SH-SY5Y (cell line): ENCODE data around the gene GZF1.

ENCODE experiments used
- GATA2 ChIP-seq: IDR thresholded peaks from 2 replicates; pipeline ENCODE4 v1.6.1; 2011; ENCODE audit warnings: mild to moderate bottlenecking, low read depth, low read length
- GATA3 ChIP-seq: IDR thresholded peaks from 2 replicates; pipeline ENCODE4 v1.6.1; 2011; ENCODE audit warnings: low read depth, mild to moderate bottlenecking, low read length, moderate library complexity

DNA sequence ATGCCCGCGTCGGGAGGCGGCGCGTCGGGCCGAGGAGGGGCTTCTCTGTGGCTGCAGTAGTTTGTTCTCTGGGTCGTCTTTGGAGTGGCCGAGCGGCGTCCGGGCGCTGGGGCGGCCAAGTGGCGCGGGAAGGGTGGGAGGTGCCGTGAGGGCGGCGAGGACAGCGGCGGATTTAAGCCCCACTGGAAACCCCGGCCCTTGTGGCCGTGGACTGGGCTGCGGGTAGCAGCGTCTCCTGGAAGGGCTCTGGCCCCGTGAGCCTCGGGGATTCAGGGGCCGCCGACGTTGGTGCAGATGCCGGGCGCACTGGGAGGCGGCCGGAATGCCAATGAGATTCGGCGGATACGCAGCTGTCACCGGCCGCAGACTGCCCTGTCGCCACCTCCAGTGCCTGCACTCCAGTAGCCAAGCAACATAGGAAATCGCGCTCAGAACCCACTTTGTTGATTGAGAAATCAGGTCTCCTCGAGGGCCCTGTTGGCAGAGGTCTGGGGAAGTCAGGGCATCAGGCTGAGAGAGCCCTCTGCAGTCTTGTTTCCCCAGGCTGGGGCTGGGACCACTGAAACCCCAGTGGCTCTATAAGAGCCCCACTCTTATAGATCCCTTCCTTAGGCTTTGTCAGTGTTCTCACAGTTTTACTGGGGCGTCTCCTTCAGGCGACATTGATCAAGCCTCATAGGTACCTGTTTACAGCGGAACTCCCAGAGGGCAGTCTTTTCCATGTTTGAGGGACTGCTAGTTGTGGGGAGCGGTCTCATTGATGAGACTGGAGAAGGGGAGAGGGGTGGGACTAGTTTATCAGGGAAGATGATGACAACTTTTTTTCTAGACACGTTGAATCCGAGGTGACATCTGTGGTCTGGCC lies 642 bp downstream of the GZF1 start:
- TF ChIP-seq GATA2, result no peak
- no peak for TF ChIP-seq GATA3
